HG03457 (cell line): ENCODE measurements around the gene MAN2B1.
"Not testable (repeated sequence)": the region's sequence is repeated elsewhere in the genome, so short reads cannot be mapped to it uniquely, and the experiment has no call there.

Source experiments
- ATAC-seq: cut with Tn5 transposase; IDR thresholded peaks from one replicate; pipeline ENCODE4 v1.9.1; 2021; ENCODE audit warnings: moderate number of reproducible peaks; ENCODE audit not compliant: unreplicated experiment

MAN2B1 gene

DNA sequence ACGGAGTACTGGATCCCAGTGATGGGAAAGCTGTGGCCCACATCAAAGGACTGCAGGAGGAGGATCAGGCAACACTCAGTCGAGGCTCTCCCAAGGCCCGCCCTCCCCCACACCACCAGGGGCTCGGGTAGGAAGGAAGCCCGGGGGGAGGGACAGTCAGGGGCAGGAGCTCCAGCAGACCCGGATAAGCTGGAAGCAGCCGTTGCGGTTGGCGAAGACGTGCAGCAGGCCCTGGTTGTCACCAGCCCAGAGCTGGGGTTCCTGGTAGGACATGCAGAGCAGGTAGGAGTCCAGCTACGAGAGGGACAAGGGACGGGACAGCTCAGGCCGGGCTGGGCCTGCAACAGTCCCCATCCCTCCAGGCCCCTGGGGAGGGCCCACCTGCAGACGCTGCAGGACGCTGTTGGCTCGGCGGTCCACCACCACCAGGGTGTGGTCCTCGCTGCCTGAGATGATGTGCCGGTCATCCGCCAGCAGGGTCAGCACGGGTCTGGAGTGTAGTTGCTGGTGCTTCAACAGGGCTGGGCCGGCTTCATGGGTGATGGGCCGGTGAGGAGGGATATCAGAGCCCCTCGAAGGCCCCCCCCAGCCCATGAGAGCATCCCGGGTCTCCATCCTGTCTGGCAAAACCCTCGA lies 23.2 kb upstream of the MAN2B1 start:
- ATAC-seq: no peak

DNA sequence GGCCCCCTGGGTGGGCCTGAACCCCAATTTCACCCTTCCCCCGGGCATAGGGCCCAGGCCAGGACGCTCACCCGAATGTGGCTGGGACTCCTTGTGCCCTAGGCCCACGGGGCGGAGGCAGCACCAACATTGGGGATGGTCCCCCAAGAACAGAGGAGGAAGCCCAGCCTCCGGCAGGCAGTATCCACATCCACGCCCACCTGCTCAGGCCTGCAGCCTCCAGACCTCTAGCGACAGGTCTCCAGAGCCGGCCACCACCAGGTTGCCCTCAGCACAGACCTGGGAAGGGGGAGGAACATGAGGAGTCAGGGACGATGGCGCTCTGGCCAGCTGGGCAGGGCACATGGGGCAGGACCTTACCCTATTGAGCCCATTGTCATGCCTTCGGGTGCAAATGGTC lies 22.5 kb upstream of the MAN2B1 start:
- ATAC-seq: no peak

- ATAC-seq: no peak
These were observed 21.1 kb upstream of the MAN2B1 start, which contains the start of gene GNG14 for GRCh38 chr19:12687496-12688196. Gene GNG14 (plus strand): TSS chr19:12687998. CDS start chr19:12688049, 51 bp downstream.

DNA sequence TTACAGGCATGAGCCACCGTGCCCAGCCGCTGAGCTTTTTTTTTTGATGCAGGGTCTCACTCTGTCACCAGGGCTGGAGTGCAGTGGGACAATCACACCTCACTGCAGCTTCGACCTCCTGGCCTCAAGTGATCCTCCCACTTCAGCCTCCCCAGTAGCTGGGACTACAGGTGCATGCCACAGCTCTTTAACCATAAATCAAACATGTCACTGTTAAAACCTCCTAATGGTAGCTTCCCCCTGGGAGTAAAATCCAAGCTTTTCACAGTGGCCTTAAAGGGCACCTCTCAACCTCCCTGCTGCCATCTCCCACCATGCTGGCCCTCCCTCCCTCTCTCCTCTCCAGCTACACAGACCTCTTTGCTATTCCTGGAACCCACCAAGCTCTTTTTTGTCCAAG lies 19.3 kb upstream of the MAN2B1 start:
- no peak for ATAC-seq

DNA sequence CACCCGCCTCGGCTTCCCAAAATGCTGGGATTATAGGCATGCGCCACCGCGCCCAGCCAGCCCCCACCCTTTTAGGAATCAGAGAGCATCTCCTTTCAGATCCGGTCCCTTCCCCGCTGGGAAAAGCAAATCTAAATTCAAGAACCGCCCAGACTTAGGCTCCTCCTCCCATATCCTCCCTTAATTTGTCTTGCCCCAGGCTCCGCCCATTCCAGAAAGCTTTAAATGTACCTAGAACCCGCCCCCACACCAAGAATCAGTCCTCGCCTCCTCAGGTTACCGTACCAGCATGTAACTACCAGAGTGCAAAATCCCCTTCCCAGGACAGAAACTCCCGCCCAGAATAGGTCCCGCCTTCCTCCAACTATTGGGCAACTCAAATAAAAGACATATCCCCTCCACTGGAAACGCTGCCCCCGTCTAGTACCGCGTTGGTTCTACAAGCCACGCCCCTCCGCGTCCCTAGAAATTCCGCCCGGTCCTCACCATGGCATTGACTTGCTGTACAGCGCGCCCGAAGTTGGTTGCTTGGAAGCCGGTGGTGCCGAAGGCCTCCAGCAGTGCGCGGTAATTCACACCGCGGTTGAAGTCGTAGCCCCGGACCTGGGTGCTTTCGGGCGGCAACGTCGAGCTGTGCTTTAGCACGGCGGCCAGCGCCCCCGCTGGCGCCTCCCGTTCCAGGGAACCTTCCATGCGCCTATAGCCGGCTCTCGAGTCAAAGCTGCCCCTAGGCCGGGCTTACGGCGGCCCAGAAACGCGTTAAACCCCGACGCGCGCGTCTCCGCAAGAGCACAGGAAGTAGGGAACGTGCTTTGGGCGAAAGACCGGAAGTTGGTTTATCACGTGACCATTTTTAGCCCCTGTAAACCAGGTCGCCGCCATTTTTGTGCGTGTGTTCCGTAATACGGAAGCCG lies 14.8 kb upstream of the MAN2B1 start, which contains the start of gene DHPS:
Gene DHPS, minus strand, starts transcription at position 807 of the 914 bp plus-strand sequence. Its CDS starts 114 bp downstream, at position 693.
- ATAC-seq: peak; percentile 49

DNA sequence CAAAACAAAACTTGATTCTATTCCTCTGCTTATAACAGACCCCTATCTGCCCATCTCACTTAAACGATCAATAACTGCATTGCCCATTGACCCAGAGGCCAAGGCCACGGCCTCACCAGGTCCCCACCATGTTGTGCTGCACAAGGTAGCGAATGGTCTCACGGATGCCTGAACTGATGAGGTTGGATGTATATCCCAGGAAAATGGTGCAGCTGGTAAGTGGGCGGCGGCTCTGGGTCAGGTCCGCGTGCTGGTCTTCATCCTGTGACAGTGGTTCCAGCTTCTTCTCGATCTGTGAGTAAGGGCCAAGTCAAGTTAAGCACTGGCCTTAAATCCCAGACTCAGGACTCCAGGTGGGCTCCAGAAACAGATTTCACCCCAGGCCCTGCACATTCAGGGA lies 13.5 kb upstream of the MAN2B1 start:
- ATAC-seq: no peak

GRCh38 chr19:12678039-12678438 lies 11.5 kb upstream of the MAN2B1 start:
- ATAC-seq: not testable (repeated sequence)

DNA sequence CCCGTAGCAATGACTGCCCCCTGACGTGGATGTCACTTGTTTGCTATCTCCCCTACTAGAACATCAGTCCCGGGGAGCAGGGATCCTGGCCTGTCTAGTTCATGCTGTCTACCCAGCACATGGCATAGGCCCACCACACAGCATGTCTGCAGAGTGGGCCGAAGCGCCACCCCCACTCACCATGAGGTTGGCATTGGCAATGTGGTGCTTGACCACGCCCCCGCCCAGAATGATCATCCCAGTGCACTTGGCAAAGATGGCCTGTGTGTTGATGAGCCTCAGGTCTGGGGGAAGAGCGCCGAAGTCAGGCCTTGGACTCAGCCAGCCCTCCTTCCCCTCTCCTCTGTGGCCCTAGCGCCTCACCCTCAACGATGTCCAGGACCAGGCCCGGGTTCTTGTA lies 10.4 kb upstream of the MAN2B1 start:
- no peak for ATAC-seq

GRCh38 chr19:12676384-12676792 lies 9.8 kb upstream of the MAN2B1 start:
- ATAC-seq: no peak

DNA sequence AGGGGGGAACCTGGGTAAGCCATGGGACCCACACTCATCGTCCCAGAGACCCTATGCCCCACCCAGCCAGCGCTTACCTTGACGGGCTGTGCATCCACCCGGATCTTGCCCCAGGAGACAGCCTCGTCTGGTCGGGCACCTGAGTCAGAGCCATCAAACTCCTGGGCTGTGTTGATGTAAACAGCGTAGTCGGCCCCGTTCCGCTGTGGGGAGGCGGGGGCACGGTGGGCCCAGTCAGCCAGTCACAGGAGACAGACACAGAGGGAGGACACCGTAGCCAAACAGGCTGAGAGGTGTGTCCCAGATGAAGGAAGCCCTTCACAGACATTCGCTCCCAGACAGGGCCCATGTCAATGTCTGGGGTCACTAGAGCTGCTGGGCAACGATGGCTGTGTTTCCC lies 9.4 kb upstream of the MAN2B1 start:
- no peak for ATAC-seq

DNA sequence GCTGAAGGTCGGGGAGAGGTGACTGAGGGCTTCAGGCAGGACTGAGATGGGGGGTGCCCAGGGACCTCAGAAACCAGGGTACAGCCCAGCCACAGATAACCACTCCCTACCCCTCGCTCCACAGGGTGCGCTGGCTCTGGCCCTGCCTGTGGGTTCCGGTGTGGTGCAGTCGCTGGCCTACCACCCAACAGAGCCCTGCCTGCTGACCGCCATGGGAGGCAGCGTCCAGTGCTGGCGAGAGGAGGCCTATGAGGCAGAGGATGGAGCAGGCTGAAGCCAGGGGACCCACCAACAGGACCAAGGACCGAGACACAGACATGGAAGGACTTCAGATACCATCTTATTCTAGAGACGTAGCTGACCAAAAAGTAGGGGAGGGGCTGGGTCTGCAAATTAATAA lies 8.9 kb upstream of the MAN2B1 start:
- ATAC-seq: no peak

GRCh38 chr19:12672744-12673143 lies 6.2 kb upstream of the MAN2B1 start:
- ATAC-seq: no peak

- ATAC-seq: no peak
These were observed 3.8 kb upstream of the MAN2B1 start for GRCh38 chr19:12670159-12670928.

DNA sequence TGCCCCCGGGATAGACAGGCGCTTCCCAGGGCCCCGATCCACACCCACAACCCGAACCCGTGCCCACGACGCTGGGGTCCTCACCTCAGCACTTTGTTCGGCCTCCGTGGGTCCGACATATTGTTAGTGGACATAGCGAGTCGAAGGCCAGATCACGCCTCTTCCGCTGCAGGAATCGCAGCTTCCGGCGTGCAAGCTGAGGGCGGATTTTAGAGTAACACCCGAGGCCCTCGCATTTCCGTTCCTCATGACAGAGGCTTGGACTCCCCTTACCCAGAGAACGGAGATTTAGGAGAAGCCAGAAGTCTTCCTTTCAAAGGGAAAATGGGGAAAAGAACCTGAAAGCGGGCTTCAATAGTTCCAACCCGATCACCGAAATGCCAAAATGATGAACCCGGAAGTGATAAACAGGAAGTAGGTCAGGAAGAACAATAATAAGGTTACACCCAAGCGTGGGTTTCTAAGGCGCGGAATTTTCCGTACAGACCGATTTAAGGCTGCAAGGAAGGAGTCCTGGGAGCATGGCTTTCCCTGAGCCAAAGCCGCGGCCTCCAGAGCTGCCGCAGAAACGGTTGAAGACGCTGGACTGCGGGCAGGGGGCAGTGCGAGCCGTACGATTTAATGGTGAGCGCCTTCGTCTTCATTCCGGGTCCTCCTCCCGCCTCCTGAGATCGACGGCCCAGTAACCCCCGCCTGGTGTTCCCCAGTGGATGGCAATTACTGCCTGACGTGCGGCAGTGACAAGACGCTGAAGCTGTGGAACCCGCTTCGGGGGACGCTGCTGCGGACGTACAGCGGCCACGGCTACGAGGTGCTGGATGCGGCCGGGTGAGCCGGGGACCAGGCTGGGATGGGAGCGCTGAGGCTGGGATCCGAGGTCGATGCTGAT lies 3.0 kb upstream of the MAN2B1 start:
- no peak for ATAC-seq

- ATAC-seq: no peak
These were observed 2.4 kb upstream of the MAN2B1 start for GRCh38 chr19:12668932-12669269.

GRCh38 chr19:12668346-12668745 lies 1.8 kb upstream of the MAN2B1 start:
- ATAC-seq: no peak

- ATAC-seq: no peak
These were observed 1.3 kb upstream of the MAN2B1 start for GRCh38 chr19:12667731-12668302.

DNA sequence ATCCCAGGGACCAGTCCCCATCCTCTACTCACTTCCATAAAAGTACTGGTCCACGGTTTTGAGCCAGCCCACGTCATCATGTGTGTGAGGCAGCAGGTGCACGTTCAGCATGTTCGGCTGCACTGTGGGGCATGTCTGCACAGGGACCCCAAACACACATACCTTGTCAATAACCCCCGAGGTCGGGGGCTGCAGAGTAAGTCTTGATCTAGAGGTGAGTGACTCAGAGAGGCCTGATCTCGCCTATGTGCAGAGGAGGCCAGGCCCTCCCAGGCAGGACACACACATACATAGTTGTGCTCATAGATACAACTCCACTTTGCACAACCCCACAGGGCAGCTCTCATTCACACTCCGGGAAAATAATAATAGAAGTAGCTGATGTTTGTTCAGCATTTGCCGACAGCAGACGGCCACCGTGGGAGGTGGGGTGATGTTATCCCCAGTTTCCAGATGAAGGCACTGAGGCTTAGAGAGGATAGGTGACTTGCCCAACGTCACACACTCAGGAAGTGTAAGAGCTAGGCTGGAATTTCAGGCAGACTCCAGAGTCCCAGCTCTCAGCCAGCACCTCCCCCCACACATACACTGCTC lies 774 bp downstream of the MAN2B1 start:
- no peak for ATAC-seq

DNA sequence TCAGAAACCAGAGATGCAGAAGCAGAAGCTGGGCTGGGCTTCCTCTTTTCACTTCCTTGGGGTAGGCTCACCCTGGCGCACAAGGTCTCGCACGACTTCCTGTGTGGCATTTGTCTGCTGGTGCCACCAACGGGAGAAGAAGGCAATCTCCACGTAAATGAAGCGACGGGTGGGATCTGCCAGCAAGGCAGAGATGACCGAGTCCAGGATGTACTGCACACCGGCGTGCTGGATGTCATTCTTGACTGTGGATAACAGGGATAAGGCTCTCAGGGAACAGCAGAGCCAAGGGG lies 1.3 kb downstream of the MAN2B1 start:
- no peak for ATAC-seq
